HepG2 (cell line): Measurements from ENCODE around the gene TAGLN2. TPM values are rescaled to one million over a fixed set of nuclear protein-coding genes. Genes with fewer than 3 reads are reported as not detected.

ENCODE experiments used
- AGO1 ChIP-seq: fragments of 200-400 bp; formaldehyde crosslinking; IDR thresholded peaks from 2 replicates; pipeline ENCODE4 v1.6.1; 2017; ENCODE audit warnings: mild to moderate bottlenecking, low read depth, low read length, moderate library complexity; ENCODE audit not compliant: poor library complexity, severe bottlenecking
- CHCHD3 ChIP-seq: sonication (generic); formaldehyde crosslinking; IDR thresholded peaks from 2 replicates; pipeline ENCODE4 v1.8.0; 2022; ENCODE audit warnings: mild to moderate bottlenecking, missing genetic modification reagents, moderate library complexity
- MEF2D ChIP-seq: sonication (generic); formaldehyde crosslinking; IDR thresholded peaks from 2 replicates; pipeline ENCODE4 v1.5.1; 2020; ENCODE audit warnings: mild to moderate bottlenecking, missing genetic modification reagents
- MEIS2 ChIP-seq: sonication (generic); formaldehyde crosslinking; IDR thresholded peaks from 2 replicates; pipeline ENCODE4 v1.9.0; 2021; ENCODE audit warnings: mild to moderate bottlenecking, missing genetic modification reagents
- RBM39 ChIP-seq: fragments of 200-400 bp; formaldehyde crosslinking; IDR thresholded peaks from one replicate; pipeline ENCODE4 v1.6.1; 2018; ENCODE audit warnings: antibody characterized with exemption, mild to moderate bottlenecking, low read depth, low read length; ENCODE audit not compliant: poor library complexity, severe bottlenecking
- RCOR2 ChIP-seq: IDR thresholded peaks from 2 replicates; pipeline ENCODE4 v1.6.1; 2016; ENCODE audit warnings: missing biosample characterization, missing genetic modification reagents
- RELA ChIP-seq: sonication (generic); formaldehyde crosslinking; IDR thresholded peaks from 2 replicates; pipeline ENCODE4 v1.4.0; 2020; ENCODE audit warnings: missing genetic modification reagents
- REPIN1 ChIP-seq: sonication (generic); formaldehyde crosslinking; IDR thresholded peaks from 2 replicates; pipeline ENCODE4 v1.8.0; 2022; ENCODE audit warnings: missing genetic modification reagents, low read depth, mild to moderate bottlenecking, borderline replicate concordance
- RFX1 ChIP-seq: fragments of 450-650 bp; IDR thresholded peaks from 2 replicates; pipeline ENCODE4 v1.6.1; 2017
- SIN3B ChIP-seq: fragments of 150-350 bp; IDR thresholded peaks from 2 replicates; pipeline ENCODE4 v1.6.1; 2014; ENCODE audit warnings: low read length
- SMAD1 ChIP-seq: sonication (generic); formaldehyde crosslinking; IDR thresholded peaks from 2 replicates; pipeline ENCODE4 v1.4.0; 2020; ENCODE audit warnings: missing genetic modification reagents, low read depth, mild to moderate bottlenecking, borderline replicate concordance
- TBP ChIP-seq: sonication (generic); formaldehyde crosslinking; IDR thresholded peaks from 2 replicates; pipeline ENCODE4 v1.5.0; 2020; ENCODE audit warnings: missing genetic modification reagents
- TSC22D2 ChIP-seq: sonication (generic); formaldehyde crosslinking; IDR thresholded peaks from 2 replicates; pipeline ENCODE4 v1.5.1; 2020; ENCODE audit warnings: missing genetic modification reagents, mild to moderate bottlenecking, borderline replicate concordance
- ZFYVE20 ChIP-seq: sonication (generic); formaldehyde crosslinking; IDR thresholded peaks from 2 replicates; pipeline ENCODE4 v1.8.0; 2023; ENCODE audit warnings: low read depth, mild to moderate bottlenecking, moderate library complexity, missing genetic modification reagents, borderline replicate concordance
- ZMAT3 ChIP-seq: sonication (generic); formaldehyde crosslinking; conservative IDR thresholded peaks from 2 replicates; pipeline ENCODE4 v1.7.0; 2021; ENCODE audit warnings: missing genetic modification reagents
- ZNF160 ChIP-seq: sonication (generic); formaldehyde crosslinking; IDR thresholded peaks from 2 replicates; pipeline ENCODE4 v1.8.0; 2022; ENCODE audit warnings: mild to moderate bottlenecking, inconsistent platforms, missing genetic modification reagents
- ZNF292 ChIP-seq: sonication (generic); formaldehyde crosslinking; IDR thresholded peaks from 2 replicates; pipeline ENCODE4 v1.8.1; 2022; ENCODE audit warnings: mild to moderate bottlenecking, low read depth, missing genetic modification reagents, borderline replicate concordance
- ZNF629 ChIP-seq: sonication (generic); formaldehyde crosslinking; conservative IDR thresholded peaks from 2 replicates; pipeline ENCODE4 v1.5.0; 2020; ENCODE audit warnings: missing genetic modification reagents
- ZSCAN31 ChIP-seq: sonication (generic); formaldehyde crosslinking; IDR thresholded peaks from 2 replicates; pipeline ENCODE4 v1.5.0; 2020; ENCODE audit warnings: low read depth, mild to moderate bottlenecking, missing genetic modification reagents
- polyA plus RNA-seq, 8 experiments: library from polyadenylated mRNA; depleted of rRNA in 3 of 8; stranded (reverse) in 7 of 8; unstranded in 1 of 8; fragments of >200 nt; fragmentation: Illumina TruSeq in 4 of 8; extraction: Trizol in 4 of 8; gene quantifications; 2 replicates each; pipeline versions ENCODE4 v1.2.1 to v1.2.3, GENCODE V29; 2011 to 2016; ENCODE audit warnings: low read depth in 4 of 8, missing spikeins in 1 of 8, mixed read lengths in 1 of 8; ENCODE audit not compliant: insufficient read depth in 1 of 8
- total RNA-seq, 5 experiments: library from RNA; depleted of rRNA; stranded (reverse); fragments of >200 nt; fragmentation: Illumina TruSeq; extraction: Trizol; gene quantifications; 2 replicates each; pipeline ENCODE4 v1.2.3, GENCODE V29; 2016; ENCODE audit warnings: low read depth in 1 of 5
- TF ChIP-seq, protein P1 (sequence below): sonication (generic); formaldehyde crosslinking; IDR thresholded peaks from 2 replicates; pipeline ENCODE4 v1.4.0; 2020; ENCODE audit warnings: missing genetic modification reagents, borderline replicate concordance
- TF ChIP-seq, protein P2 (sequence below): sonication (generic); formaldehyde crosslinking; IDR thresholded peaks from 2 replicates; pipeline ENCODE4 v1.8.1; 2023; ENCODE audit warnings: missing genetic modification reagents, mild to moderate bottlenecking, borderline replicate concordance
- TF ChIP-seq, protein P3 (sequence below): sonication (generic); formaldehyde crosslinking; IDR thresholded peaks from 2 replicates; pipeline ENCODE4 v1.4.0; 2020; ENCODE audit warnings: missing genetic modification reagents
- TF ChIP-seq, protein P4 (sequence below): sonication (generic); formaldehyde crosslinking; IDR thresholded peaks from 2 replicates; pipeline ENCODE4 v1.8.0; 2022; ENCODE audit warnings: mild to moderate bottlenecking, missing genetic modification reagents; ENCODE audit not compliant: insufficient replicate concordance
- TF ChIP-seq, protein P5 (sequence below): IDR thresholded peaks from 2 replicates; pipeline ENCODE4 v1.6.1; 2018; ENCODE audit warnings: missing genetic modification reagents, mild to moderate bottlenecking, missing compliant biosample characterization

Gene TAGLN2
- total and polyA plus RNA-seq, 2 of the 13 experiments (the other 11 are each of a cell fraction or from before 2014, with no cell fraction given), result 6.7 to 17.2 TPM

DNA sequence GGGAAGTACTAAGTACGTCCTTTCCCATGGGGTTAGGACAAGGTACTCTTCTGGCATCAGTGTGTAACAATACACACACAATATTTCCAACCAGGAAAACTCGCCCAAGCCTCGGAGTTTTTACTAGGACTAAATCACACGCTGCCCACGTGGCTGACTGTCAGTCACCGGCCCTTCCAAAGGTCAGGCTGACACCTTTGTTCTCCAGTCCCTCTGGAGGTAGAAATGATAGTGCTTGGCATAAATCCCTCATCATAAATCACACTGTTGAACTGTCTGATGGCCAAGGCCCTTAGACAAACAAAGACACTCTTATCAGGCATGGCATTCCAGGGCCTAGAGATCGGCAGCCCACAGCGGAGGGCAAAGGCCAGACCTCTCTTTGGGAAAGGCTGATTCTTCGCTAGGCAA is 45.6 kb upstream of the TAGLN2 start (continued):
- no peak for TF ChIP-seq RELA
- TF ChIP-seq CHCHD3, result no peak
- TF ChIP-seq TBP, result no peak
- TF ChIP-seq MEF2D (CRISPR knock-in tag), result 0 out of 2 replicates have a peak, but pooled peaks have one; percentile 33
- TF ChIP-seq, protein P1, sequence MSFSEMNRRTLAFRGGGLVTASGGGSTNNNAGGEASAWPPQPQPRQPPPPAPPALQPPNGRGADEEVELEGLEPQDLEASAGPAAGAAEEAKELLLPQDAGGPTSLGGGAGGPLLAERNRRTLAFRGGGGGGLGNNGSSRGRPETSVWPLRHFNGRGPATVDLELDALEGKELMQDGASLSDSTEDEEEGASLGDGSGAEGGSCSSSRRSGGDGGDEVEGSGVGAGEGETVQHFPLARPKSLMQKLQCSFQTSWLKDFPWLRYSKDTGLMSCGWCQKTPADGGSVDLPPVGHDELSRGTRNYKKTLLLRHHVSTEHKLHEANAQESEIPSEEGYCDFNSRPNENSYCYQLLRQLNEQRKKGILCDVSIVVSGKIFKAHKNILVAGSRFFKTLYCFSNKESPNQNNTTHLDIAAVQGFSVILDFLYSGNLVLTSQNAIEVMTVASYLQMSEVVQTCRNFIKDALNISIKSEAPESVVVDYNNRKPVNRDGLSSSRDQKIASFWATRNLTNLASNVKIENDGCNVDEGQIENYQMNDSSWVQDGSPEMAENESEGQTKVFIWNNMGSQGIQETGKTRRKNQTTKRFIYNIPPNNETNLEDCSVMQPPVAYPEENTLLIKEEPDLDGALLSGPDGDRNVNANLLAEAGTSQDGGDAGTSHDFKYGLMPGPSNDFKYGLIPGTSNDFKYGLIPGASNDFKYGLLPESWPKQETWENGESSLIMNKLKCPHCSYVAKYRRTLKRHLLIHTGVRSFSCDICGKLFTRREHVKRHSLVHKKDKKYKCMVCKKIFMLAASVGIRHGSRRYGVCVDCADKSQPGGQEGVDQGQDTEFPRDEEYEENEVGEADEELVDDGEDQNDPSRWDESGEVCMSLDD (CRISPR knock-in tag), result no peak
- TF ChIP-seq, protein P2, sequence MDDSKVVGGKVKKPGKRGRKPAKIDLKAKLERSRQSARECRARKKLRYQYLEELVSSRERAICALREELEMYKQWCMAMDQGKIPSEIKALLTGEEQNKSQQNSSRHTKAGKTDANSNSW, result no peak
- TF ChIP-seq AGO1, result no peak
- peak; percentile 59; the same call in 1 of the 2 replicates for TF ChIP-seq REPIN1 (CRISPR knock-in tag)
- TF ChIP-seq ZFYVE20, result no peak
- no peak for TF ChIP-seq RFX1
- TF ChIP-seq ZMAT3 (CRISPR knock-in tag), result peak; percentile 64; the same call in 1 of the 2 replicates
- no peak for TF ChIP-seq SIN3B
- TF ChIP-seq, protein P3, sequence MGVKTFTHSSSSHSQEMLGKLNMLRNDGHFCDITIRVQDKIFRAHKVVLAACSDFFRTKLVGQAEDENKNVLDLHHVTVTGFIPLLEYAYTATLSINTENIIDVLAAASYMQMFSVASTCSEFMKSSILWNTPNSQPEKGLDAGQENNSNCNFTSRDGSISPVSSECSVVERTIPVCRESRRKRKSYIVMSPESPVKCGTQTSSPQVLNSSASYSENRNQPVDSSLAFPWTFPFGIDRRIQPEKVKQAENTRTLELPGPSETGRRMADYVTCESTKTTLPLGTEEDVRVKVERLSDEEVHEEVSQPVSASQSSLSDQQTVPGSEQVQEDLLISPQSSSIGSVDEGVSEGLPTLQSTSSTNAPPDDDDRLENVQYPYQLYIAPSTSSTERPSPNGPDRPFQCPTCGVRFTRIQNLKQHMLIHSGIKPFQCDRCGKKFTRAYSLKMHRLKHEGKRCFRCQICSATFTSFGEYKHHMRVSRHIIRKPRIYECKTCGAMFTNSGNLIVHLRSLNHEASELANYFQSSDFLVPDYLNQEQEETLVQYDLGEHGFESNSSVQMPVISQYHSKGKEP (CRISPR knock-in tag), result no peak
- TF ChIP-seq MEIS2, result peak; percentile 99
- no peak for TF ChIP-seq ZNF160 (CRISPR knock-in tag)
- TF ChIP-seq, protein P4, sequence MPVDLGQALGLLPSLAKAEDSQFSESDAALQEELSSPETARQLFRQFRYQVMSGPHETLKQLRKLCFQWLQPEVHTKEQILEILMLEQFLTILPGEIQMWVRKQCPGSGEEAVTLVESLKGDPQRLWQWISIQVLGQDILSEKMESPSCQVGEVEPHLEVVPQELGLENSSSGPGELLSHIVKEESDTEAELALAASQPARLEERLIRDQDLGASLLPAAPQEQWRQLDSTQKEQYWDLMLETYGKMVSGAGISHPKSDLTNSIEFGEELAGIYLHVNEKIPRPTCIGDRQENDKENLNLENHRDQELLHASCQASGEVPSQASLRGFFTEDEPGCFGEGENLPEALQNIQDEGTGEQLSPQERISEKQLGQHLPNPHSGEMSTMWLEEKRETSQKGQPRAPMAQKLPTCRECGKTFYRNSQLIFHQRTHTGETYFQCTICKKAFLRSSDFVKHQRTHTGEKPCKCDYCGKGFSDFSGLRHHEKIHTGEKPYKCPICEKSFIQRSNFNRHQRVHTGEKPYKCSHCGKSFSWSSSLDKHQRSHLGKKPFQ (CRISPR knock-in tag), result no peak
- TF ChIP-seq TSC22D2 (CRISPR knock-in tag), result no peak
- TF ChIP-seq RBM39, result no peak
- TF ChIP-seq ZSCAN31 (CRISPR knock-in tag), result 0 out of 2 replicates have a peak, but pooled peaks have one; percentile 40
- peak; percentile 61; the same call in 1 of the 2 replicates for TF ChIP-seq ZNF292 (CRISPR knock-in tag)
- TF ChIP-seq, protein P5, sequence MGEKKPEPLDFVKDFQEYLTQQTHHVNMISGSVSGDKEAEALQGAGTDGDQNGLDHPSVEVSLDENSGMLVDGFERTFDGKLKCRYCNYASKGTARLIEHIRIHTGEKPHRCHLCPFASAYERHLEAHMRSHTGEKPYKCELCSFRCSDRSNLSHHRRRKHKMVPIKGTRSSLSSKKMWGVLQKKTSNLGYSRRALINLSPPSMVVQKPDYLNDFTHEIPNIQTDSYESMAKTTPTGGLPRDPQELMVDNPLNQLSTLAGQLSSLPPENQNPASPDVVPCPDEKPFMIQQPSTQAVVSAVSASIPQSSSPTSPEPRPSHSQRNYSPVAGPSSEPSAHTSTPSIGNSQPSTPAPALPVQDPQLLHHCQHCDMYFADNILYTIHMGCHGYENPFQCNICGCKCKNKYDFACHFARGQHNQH (CRISPR knock-in tag), result peak; percentile 53; the same call in 1 of the 2 replicates
- no peak for TF ChIP-seq ZNF629
- TF ChIP-seq RCOR2 (CRISPR knock-in tag), result no peak
- TF ChIP-seq SMAD1 (CRISPR knock-in tag), result no peak
